Activated T-cell treated with anti-CD3 and anti-CD28 coated beads, Interleukin-2, amount 50 U/mL, for 4 hours (primary cell): ENCODE data around the gene IQGAP2. TPM values are rescaled to one million over a fixed set of nuclear protein-coding genes. Genes with fewer than 3 reads are reported as not detected.
"Not testable (repeated sequence)": the region's sequence is repeated elsewhere in the genome, so short reads cannot be mapped to it uniquely, and the experiment has no call there.

ENCODE experiments used
- ATAC-seq, 2 donors: fragments of 200-7000 bp; cut with Tn5 transposase; one replicate each; pipeline ENCODE4 v1.10.0; 2021
- DNase-seq: peaks from one replicate; pipeline ENCODE4 v3.0.0-alpha.2; 2020
- H3K27me3 Mint-ChIP-seq: one replicate; pipeline ENCODE4 v1.8.0; 2021; ENCODE audit warnings: low read depth, mixed read lengths
- H3K36me3 Mint-ChIP-seq: one replicate; pipeline ENCODE4 v1.8.0; 2022; ENCODE audit warnings: mixed read lengths; ENCODE audit not compliant: insufficient read depth
- H3K4me1 Mint-ChIP-seq: one replicate; pipeline ENCODE4 v1.8.0; 2021; ENCODE audit warnings: low read depth, mixed read lengths
- H3K4me3 Mint-ChIP-seq: one replicate; pipeline ENCODE4 v1.8.0; 2021; ENCODE audit warnings: mild to moderate bottlenecking, moderate library complexity, mixed read lengths
- H3K9me3 Mint-ChIP-seq: one replicate; pipeline ENCODE4 v1.8.0; 2021; ENCODE audit warnings: mixed read lengths
- total RNA-seq, 3 donors: library from RNA; stranded (reverse); gene quantifications; one replicate each; pipeline ENCODE4 v1.2.1, GENCODE V29; 2021

The IQGAP2 gene
- total RNA-seq, 3 donors from 2014 or later: 34.8 to 59.4 (median 38.3) TPM

DNA sequence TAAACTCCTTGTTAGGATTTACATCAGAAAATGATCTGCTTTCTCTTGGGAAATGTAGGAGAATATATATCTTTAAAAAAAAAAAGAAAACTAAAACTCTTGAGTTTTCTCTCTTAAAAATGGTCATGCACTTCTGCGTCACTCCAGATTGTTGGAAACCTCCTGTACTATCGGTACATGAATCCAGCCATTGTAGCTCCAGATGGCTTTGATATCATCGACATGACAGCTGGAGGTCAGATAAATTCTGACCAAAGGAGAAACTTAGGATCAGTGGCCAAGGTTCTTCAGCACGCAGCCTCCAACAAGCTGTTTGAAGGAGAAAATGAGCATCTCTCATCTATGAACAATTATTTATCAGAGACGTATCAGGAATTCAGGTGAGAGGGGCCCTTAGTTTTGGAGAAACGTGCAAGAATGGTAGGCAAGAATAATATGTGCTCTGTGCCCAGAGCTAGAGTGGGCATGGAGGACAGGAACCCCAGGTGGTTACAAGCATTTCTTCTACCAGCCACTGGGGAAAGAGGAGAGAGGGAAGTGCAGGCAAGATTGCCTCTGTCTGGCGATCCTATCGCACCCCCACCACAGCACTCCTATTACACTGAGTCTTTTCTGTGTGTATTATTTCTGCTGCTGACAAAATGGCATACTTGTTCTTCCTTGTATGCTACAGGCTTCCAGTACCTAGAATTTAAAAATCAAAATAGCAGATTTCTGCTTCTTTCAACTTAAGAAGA lies 271.4 kb downstream of the IQGAP2 start:
- no peak for DNase-seq
- H3K9me3 Mint-ChIP-seq: no peaks in the 10 kb centered on the region
- peaks cover 52% of the 10 kb centered on the region for H3K36me3 Mint-ChIP-seq
- H3K4me3 Mint-ChIP-seq: no peak overlapping the region
- H3K4me1 Mint-ChIP-seq: no peaks in the 10 kb centered on the region
- H3K27me3 Mint-ChIP-seq: no peaks in the 10 kb centered on the region
- no peak for ATAC-seq

DNA sequence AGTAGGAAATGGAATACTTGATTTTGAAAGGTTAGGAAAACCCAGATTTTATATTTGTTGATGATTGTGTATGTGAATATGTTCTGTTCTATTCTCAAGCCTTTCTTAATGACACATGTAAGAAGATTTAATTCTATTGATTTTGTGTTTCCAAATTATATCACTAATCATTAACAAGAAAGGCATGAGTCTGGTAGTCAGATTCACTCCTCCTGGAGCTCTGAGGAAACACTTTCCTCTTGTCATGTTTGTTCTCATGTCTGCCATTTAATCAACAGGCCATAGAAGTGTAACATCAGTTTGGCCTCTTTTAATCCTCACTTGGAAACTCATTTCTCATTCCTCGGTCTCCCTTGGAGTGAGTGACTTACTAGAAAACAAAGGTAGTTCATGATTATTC lies 272.3 kb downstream of the IQGAP2 start:
- no peak for DNase-seq
- Mint-ChIP-seq H3K27me3 (no peaks in the 10 kb centered on the region), H3K4me1 (no peaks in the 10 kb centered on the region), H3K9me3 (no peaks in the 10 kb centered on the region), H3K36me3 (peaks cover 53% of the 10 kb centered on the region), H3K4me3 (no peak overlapping the region)
- no peak for ATAC-seq

DNA sequence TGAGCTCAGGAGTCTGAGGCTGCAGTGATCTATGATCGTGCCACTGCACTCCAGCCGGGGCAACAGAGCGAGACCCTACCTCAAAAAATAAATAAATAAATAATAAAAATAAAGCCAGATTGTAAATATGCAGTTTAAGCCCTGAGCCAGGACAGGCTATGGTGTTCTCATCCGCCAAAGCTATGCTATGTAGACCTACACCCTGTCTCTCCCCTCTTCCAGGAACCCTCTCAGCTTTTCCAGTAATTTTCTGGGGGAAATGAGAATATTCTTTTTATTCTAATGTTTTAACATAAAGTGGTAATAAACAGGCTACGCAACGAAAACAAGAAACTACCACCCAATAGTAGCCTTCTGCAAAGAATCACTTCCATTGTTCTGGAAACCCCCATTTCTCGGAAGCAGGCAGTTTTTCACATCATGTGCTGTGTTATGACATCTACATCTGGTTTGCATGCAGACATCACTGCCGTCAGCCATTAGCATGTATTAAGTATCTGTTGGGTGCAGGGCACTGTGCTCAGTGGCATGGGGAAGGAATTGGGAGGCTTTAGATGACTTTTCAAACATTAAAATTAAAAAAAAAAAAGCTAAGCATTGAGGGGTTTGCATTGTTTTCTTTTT lies 274.9 kb downstream of the IQGAP2 start:
- H3K4me3 Mint-ChIP-seq: no peak overlapping the region
- DNase-seq (no peak), ATAC-seq (no peak)
- H3K27me3 Mint-ChIP-seq: no peaks in the 10 kb centered on the region
- H3K9me3 Mint-ChIP-seq: no peaks in the 10 kb centered on the region
- H3K36me3 Mint-ChIP-seq: peaks cover 40% of the 10 kb centered on the region
- peaks cover 4% of the 10 kb centered on the region for H3K4me1 Mint-ChIP-seq

DNA sequence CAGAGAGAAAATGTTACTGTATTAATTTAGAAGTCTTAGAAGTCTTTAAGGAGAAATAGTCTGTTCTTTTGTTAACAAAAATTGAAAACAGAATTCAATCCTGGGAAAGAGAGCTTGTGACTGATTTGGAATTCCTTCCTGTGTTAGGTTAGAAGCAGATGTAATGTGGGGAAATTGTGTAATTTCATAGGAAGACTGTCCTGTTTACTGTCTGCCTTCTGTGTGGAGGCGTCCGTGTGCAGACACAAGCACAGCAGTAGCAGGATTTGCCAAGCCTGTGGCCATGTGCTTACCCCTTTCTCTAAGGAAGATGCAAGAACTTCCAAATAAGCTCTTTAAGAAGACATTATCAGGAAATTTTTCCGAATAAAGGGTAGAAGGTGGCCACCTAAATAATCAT lies 276.1 kb downstream of the IQGAP2 start:
- Mint-ChIP-seq H3K9me3 (no peaks in the 10 kb centered on the region), H3K4me1 (peaks cover 4% of the 10 kb centered on the region), H3K27me3 (no peaks in the 10 kb centered on the region), H3K36me3 (peaks cover 41% of the 10 kb centered on the region), H3K4me3 (no peak overlapping the region)
- ATAC-seq (no peak), DNase-seq (no peak)

DNA sequence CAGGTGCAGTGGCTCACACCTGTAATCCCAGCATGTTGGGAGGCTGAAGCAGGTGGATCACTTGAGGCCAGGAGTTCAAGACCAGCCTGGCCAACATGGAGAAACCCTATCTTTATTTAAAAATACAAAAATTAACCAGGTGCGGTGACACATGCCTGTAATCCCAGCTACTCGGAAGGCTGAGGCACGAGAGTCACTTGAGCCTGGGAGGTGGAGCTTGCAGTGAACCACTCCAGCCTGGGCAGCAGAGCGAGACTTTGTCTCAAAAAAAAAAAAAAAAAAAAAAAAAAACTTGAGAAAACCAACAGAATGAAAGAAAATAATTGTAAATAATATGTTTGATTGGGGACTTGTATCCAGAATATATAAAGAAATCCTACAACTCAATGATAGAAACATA lies 277.7 kb downstream of the IQGAP2 start:
- H3K36me3 Mint-ChIP-seq: peaks cover 50% of the 10 kb centered on the region

DNA sequence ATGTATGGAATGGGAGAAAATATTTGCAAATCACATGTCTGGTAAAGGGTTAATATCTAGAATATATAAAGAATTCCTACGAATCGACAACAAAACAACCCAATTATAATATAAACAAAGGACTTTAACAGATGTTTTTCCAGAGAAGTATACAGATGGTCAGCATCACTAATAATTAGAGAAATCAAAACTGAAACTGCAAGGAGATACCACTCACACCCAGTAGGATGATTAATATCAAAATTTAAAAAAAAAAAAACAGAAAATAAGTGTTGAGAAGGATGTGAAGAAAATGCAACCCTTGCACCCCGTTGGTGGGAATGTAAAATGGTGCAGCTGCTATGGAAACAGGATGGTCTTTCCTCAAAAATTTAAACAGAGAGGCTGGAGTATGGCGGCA lies 278.2 kb downstream of the IQGAP2 start:
- DNase-seq: no peak
- no peak for ATAC-seq
- Mint-ChIP-seq H3K4me1 (peaks cover 4% of the 10 kb centered on the region), H3K36me3 (peaks cover 54% of the 10 kb centered on the region), H3K9me3 (no peaks in the 10 kb centered on the region), H3K27me3 (no peaks in the 10 kb centered on the region), H3K4me3 (no peak overlapping the region)

More for the DNA sequence above, 277.7 kb downstream of the IQGAP2 start:
- ATAC-seq, H3K9me3 Mint-ChIP-seq, H3K4me3 Mint-ChIP-seq, H3K4me1 Mint-ChIP-seq, DNase-seq, H3K27me3 Mint-ChIP-seq: not testable (repeated sequence)

DNA sequence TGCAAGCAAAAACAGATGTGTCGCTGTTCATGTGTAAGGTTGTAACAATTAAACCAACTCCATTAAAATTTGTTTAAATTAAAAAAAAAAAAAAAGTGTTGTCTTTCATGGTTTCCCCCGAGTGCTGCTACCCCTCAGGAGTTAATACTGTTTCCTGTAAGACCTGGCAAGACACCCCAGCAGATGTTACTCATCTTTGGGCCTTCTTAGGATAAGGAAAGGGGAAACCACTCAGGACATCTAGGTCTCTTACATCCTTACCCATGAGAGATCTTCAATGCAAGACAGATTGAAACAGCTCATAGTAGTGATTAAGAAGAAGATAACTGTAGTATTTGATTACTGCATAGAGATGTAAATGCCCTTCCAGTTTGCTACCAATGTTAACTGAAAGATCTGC lies 279.3 kb downstream of the IQGAP2 start:
- DNase-seq: no peak
- H3K4me3 Mint-ChIP-seq: no peak overlapping the region
- H3K4me1 Mint-ChIP-seq: peaks cover 4% of the 10 kb centered on the region
- no peaks in the 10 kb centered on the region for H3K9me3 Mint-ChIP-seq
- peaks cover 46% of the 10 kb centered on the region for H3K36me3 Mint-ChIP-seq
- H3K27me3 Mint-ChIP-seq: no peaks in the 10 kb centered on the region
- no peak for ATAC-seq

DNA sequence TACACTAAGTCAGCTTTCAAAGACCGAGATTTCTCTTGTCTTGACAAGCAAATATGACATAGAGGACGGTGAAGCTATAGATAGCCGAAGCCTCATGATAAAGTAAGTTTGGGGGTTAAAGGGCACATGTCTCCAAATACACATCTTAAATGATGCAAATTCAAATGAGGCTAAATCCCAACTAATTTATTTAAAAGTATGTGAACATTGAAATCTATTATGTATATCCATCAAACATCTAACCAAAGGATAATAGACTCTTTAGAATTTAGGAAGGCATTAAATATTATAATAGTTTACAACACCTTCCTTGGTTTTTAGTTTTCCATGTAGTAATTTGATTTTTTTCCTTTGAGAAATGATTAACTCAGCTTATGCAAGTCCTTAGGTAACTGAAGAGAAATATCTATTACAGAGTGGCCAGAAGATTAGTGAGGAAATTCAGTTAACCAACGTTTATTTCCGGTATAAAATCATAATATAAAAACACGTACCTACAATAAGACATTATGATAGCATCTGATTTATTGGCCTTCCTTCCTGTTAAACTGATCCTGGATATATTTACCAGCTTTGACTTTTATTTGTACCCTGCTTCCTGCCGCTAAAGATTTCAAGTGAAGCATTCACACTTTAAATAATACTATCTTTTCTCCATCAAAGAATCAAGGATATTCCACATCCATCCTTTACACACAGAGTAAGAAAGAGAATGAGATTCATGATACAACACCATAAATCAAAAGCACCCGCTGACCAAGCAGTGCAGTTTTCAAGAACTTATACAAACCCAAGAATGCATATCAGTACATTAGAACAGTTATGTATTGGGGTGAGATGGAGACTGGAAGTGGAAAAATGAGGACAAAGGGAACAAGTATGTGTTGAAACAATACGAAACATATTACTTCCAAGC lies 281.0 kb downstream of the IQGAP2 start:
- no peaks in the 10 kb centered on the region for H3K9me3 Mint-ChIP-seq
- peaks cover 4% of the 10 kb centered on the region for H3K4me1 Mint-ChIP-seq
- H3K4me3 Mint-ChIP-seq: no peak overlapping the region
- no peak for ATAC-seq
- DNase-seq: no peak
- peaks cover 46% of the 10 kb centered on the region for H3K36me3 Mint-ChIP-seq
- no peaks in the 10 kb centered on the region for H3K27me3 Mint-ChIP-seq

DNA sequence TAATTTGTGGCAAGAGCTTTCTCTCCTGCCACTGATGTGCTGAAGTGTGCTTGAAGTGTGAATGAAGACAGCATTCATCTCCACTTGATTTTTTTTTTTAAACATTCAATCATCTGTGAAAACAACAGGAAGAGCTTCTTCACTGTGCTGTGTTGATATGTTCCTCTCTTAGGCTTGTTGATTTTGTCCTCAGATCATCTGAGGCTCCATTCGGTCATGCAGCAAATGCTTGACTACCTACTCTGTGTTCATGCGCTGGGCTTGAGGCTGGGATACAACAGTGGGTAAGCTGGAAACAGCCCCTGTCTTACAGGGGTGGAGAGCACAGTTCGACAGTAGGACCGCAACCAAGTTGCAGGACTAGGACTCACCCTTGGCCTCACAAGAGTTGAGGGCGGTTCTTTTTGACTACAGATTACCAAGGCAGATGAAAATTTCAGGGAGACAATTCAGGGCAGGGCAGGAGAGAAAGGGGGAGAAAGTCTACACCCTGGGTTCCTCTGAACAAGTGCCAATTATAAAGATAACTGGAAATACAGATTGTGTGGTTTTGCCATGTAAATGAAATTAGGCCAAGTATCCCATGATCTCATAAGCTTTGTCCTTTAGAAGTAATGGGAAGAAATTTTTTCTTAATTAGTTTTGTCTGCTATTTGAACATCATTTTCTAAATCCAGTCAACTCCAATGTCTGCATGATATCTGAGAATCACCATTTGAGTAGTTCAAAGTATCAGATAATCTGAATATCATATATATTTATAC lies 281.9 kb downstream of the IQGAP2 start:
- no peaks in the 10 kb centered on the region for H3K9me3 Mint-ChIP-seq
- ATAC-seq: no peak
- H3K27me3 Mint-ChIP-seq: no peaks in the 10 kb centered on the region
- H3K4me1 Mint-ChIP-seq: peaks cover 4% of the 10 kb centered on the region
- DNase-seq: no peak
- H3K4me3 Mint-ChIP-seq: no peak overlapping the region
- peaks cover 45% of the 10 kb centered on the region for H3K36me3 Mint-ChIP-seq

DNA sequence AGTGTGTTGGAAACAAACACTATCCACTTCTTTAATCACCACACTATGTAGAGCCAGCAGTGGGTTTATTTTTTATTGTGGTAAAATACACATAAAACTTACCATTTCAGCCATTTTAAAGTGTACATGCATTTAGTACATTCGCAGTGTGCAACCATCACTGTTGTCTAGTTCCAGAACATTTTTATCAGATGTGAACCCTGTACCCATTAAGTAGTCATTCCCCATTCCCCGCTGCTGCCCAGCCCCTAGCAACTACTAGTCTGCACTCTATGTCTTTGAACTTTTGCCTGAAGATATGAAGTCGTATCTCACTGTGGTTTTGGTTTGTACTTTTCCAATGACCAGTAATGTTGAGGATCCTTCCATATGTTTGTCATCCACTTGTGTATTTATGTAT lies 282.6 kb downstream of the IQGAP2 start:
- no peak for ATAC-seq
- peaks cover 4% of the 10 kb centered on the region for H3K4me1 Mint-ChIP-seq
- no peaks in the 10 kb centered on the region for H3K27me3 Mint-ChIP-seq
- H3K36me3 Mint-ChIP-seq: peaks cover 47% of the 10 kb centered on the region
- H3K4me3 Mint-ChIP-seq: no peak overlapping the region
- H3K9me3 Mint-ChIP-seq: no peaks in the 10 kb centered on the region
- DNase-seq: no peak

DNA sequence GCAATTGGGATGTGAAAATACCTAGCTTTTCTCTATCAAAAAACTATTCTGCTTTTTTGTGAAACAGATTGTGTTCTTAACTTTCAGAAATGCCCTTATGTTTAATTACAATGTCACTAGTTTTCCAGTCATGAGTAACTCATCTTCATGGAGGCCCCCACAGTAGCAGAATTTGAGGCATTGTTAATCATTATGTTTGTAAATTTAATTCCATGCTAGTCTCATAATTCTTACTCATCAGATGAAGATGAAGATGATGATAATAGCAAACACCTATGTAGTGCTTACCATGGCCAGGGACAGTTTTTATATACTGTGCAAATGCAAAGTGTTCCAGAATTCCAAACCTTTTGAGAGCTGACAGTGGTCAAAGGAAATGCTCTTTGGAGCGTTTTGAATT lies 285.1 kb downstream of the IQGAP2 start:
- Mint-ChIP-seq H3K36me3 (peaks cover 47% of the 10 kb centered on the region), H3K4me1 (peaks cover 11% of the 10 kb centered on the region), H3K27me3 (no peaks in the 10 kb centered on the region), H3K4me3 (no peak overlapping the region), H3K9me3 (no peaks in the 10 kb centered on the region)
- ATAC-seq (no peak), DNase-seq (no peak)

DNA sequence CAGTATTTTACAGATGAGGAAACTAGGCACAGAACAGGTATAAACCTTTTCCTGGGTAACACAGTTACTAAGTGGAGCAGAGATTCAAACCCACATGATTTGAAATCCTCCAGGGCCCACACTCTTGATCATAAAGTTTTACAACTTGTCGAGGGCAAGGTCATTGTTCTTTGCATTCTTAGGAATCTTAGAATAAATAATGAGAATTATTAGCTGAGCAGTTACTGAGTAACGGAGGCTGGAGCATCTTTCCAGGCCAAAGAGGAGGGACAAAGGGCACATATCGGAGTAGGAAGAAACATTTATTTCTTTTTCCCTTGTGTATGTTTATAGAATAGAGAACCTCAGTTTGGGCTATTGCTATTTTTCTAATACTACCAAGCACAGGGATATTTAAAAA lies 285.8 kb downstream of the IQGAP2 start:
- peaks cover 42% of the 10 kb centered on the region for H3K36me3 Mint-ChIP-seq
- no peaks in the 10 kb centered on the region for H3K27me3 Mint-ChIP-seq
- peaks cover 11% of the 10 kb centered on the region for H3K4me1 Mint-ChIP-seq
- ATAC-seq (no peak), DNase-seq (no peak)
- H3K4me3 Mint-ChIP-seq: no peak overlapping the region
- H3K9me3 Mint-ChIP-seq: no peaks in the 10 kb centered on the region

DNA sequence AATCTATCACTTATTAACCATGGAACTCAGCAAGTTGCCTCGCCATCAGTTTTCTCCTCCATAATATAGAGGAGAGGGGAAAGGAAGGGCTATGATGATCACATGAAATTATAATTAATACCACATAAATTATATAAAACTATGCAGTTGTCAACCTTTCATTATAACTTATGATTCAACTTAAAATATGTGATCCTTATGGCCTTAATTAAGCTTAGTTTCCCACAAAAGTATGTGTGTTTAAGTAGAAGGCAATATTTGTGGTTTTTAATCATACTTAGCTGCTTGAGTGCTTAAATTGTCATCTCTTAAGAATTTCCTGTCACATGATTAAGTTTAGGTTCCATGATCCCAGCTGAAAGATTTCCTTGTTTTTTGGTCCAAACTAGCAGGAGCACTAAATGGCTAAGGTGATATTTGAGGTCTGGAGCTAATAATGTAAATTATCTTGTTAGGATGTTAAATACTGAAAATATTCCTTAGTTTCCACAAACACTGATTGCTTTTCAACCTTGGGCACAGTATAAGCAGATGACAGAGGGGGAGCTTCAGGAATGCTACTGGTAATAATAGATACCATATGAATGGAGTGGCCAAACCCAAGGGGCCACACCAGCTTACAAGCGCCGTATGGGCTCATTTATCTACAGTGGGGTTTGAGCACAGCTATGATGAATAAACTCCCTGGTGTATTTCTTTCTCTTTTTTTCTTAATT lies 286.4 kb downstream of the IQGAP2 start:
- DNase-seq (no peak), ATAC-seq (no peak)
- Mint-ChIP-seq H3K27me3 (no peaks in the 10 kb centered on the region), H3K4me3 (no peak overlapping the region), H3K9me3 (no peaks in the 10 kb centered on the region), H3K36me3 (peaks cover 40% of the 10 kb centered on the region), H3K4me1 (peaks cover 11% of the 10 kb centered on the region)
